ENCODE data around the gene IL10RB. TPM values are rescaled to one million over a fixed set of nuclear protein-coding genes. Genes with fewer than 3 reads are reported as not detected.

Gene IL10RB
- total and polyA plus RNA-seq, 2 of the 8 experiments (the other 6 are each of a cell fraction or from before 2014, with no cell fraction given), result 2.7 to 3.2 TPM

- Histone ChIP-seq H3K4me2 (ENCODE audit: insufficient read depth in 1 of 2, low read depth in 2 of 2, low read length in 2 of 2) (no peak overlapping the region), H3K4me1 (replicated peaks in 1 of 4; ENCODE audit: control insufficient read depth in 3 of 4, insufficient read depth in 4 of 4, low read length in 3 of 4) (no peaks in the 10 kb centered on the region), H2BK5ac (ENCODE audit: low read depth, low read length) (no peak overlapping the region), H4K20me1 (replicated peaks in 1 of 2; ENCODE audit: control insufficient read depth in 1 of 2, insufficient read depth in 2 of 2, low read length in 2 of 2) (no peaks in the 10 kb centered on the region), H3K14ac (ENCODE audit: insufficient read length) (no peak overlapping the region), H3K9ac (replicated peaks in 1 of 4; ENCODE audit: extremely low read depth in 1 of 4, low read depth in 3 of 4, low read length in 3 of 4) (no peak overlapping the region), H2BK15ac (ENCODE audit: low read length) (no peak overlapping the region), H4K91ac (replicated peaks; ENCODE audit: insufficient read length, low read length) (no peak overlapping the region), H3K56ac (replicated peaks; ENCODE audit: insufficient read length, low read depth, low read length) (no peak overlapping the region), H3K4ac (replicated peaks; ENCODE audit: insufficient read length, low read depth, low read length) (no peak overlapping the region), H3K79me2 (ENCODE audit: control insufficient read depth in 1 of 2, insufficient read depth in 2 of 2, low read length in 2 of 2) (no peaks in the 10 kb centered on the region), H2BK20ac (ENCODE audit: low read length) (no peak overlapping the region), H3K4me3 (ENCODE audit: extremely low read depth in 1 of 4, insufficient read depth in 2 of 4, low read depth in 3 of 4, low read length in 4 of 4) (no peak overlapping the region), H3K18ac (ENCODE audit: extremely low read depth, low read length) (no peak overlapping the region), H3K23me2 (ENCODE audit: low read depth, low read length) (no peaks in the 10 kb centered on the region), H2BK120ac (replicated peaks; ENCODE audit: low read depth, low read length) (no peak overlapping the region), H3K27me3 (replicated peaks in 1 of 4; ENCODE audit: control insufficient read depth in 3 of 4, extremely low read depth in 1 of 4, insufficient read depth in 3 of 4, low read length in 3 of 4) (no peaks in the 10 kb centered on the region), H2AFZ (ENCODE audit: low read length) (no peak overlapping the region), H4K5ac (ENCODE audit: insufficient read length, low read depth, low read length) (no peak overlapping the region), H4K8ac (ENCODE audit: extremely low read depth, insufficient read depth, low read length) (no peak overlapping the region), H3K79me1 (ENCODE audit: low read depth, low read length) (no peaks in the 10 kb centered on the region), H3K23ac (ENCODE audit: insufficient read length) (no peak overlapping the region), H3K9me3 (ENCODE audit: insufficient read depth in 2 of 2, low read depth in 1 of 2, low read length in 1 of 2) (no peaks in the 10 kb centered on the region), H3K36me3 (ENCODE audit: control insufficient read depth in 2 of 4, insufficient read depth in 4 of 4, low read length in 3 of 4) (peaks cover 0 to 22% (median 13%) of the 10 kb centered on the region in 4 experiments; a peak in 6 of 8 replicates), H3K27ac (ENCODE audit: low read depth, low read length) (no peak overlapping the region), H2AK5ac (ENCODE audit: low read depth, low read length) (no peak overlapping the region), H2BK12ac (ENCODE audit: low read depth, low read length) (no peak overlapping the region)
- TF ChIP-seq RAD21 (IDR thresholded peaks at IDR 0.05 in 1 of 2, conservative IDR thresholded peaks at IDR 0.05 in 1 of 2; ENCODE audit: low read depth in 2 of 2, low read length in 2 of 2), result no peak
- no peak for TF ChIP-seq TAF1 (IDR thresholded peaks at IDR 0.05; ENCODE audit: low read depth, low read length)
- ChIA-PET POLR2A (ENCODE audit: partially characterized antibody) (interaction anchor here (0.8 kb wide), 1 partner anchor 9 kb away, joined by 3 read pairs; no protein-coding TSS in a partner anchor), CTCF (ENCODE audit: partially characterized antibody) (interaction anchor here (1.2 kb wide), 1 partner anchor 130 kb away, joined by 3 read pairs; no protein-coding TSS in a partner anchor)
- WGBS, 2 experiments (ENCODE audit: extremely low coverage in 1 of 2, insufficient coverage in 1 of 2, insufficient read length in 1 of 2, insufficient replicate concordance in 2 of 2, low coverage in 1 of 2, low lambda C conversion rate in 2 of 2, missing lambda C conversion rate in 1 of 2), result 84% methylated on average over 6 of the region's 6 CpGs; no CpG with 5 or more reads in 1 of the 2 experiments
- FAIRE-seq (no peak), DNase-seq (ENCODE audit: low read depth in 1 of 2, low spot score in 2 of 2) (no peak)
Measured at GRCh38 chr21:33256019-33256418, 10.1 kb upstream of the IL10RB start.

All from H1 (cell line).